Muscle layer of duodenum (tissue), 2 donors: ENCODE measurements around the gene MYO7A.

ENCODE experiments used
- H3K27ac ChIP-seq: one replicate; pipeline ENCODE4 v1.7.0; 2013; ENCODE audit warnings: mild to moderate bottlenecking, low read length
- H3K27me3 ChIP-seq: one replicate; pipeline ENCODE4 v1.7.0; 2013; ENCODE audit warnings: low read depth, mild to moderate bottlenecking, control low read depth, low read length
- H3K36me3 ChIP-seq, 2 donors: one replicate each; pipeline ENCODE4 v1.7.0; 2013; ENCODE audit warnings: low read length in 2 of 2, control low read depth in 1 of 2, mild to moderate bottlenecking in 1 of 2; ENCODE audit not compliant: insufficient read depth in 2 of 2, control insufficient read depth in 1 of 2
- H3K4me1 ChIP-seq, 2 donors: one replicate each; pipeline ENCODE4 v1.7.0; 2013; ENCODE audit warnings: low read length in 2 of 2, mild to moderate bottlenecking in 2 of 2, control low read depth in 1 of 2, moderate library complexity in 1 of 2; ENCODE audit not compliant: insufficient read depth in 2 of 2, control insufficient read depth in 1 of 2
- H3K4me3 ChIP-seq, 2 donors: one replicate each; pipeline ENCODE4 v1.7.0; 2013; ENCODE audit warnings: low read length in 2 of 2, low read depth in 1 of 2, mild to moderate bottlenecking in 1 of 2
- H3K9me3 ChIP-seq, 2 donors: one replicate each; pipeline ENCODE4 v1.7.0; 2013; ENCODE audit warnings: low read length in 2 of 2, control low read depth in 1 of 2, mild to moderate bottlenecking in 1 of 2; ENCODE audit not compliant: control insufficient read depth in 1 of 2
- donor health status: healthy.

The MYO7A gene

GRCh38 chr11:77104727-77105126 is 23.3 kb upstream of the MYO7A start:
- Histone ChIP-seq H3K4me1 (peaks cover 10 to 13% of the 10 kb centered on the region in 2 donors), H3K9me3 (no peaks in the 10 kb centered on the region), H3K27me3 (no peaks in the 10 kb centered on the region), H3K36me3 (peaks cover 6 to 13% of the 10 kb centered on the region in 2 donors), H3K4me3 (no peak overlapping the region), H3K27ac (no peak overlapping the region)

- Histone ChIP-seq H3K27me3 (no peaks in the 10 kb centered on the region), H3K27ac (no peak overlapping the region)
Measured at GRCh38 chr11:77106321-77106720, 21.7 kb upstream of the MYO7A start.

GRCh38 chr11:77106759-77107158 is 21.3 kb upstream of the MYO7A start:
- Histone ChIP-seq H3K4me3 (no peak overlapping the region), H3K27ac (no peak overlapping the region), H3K4me1 (peaks cover 10 to 13% of the 10 kb centered on the region in 2 donors), H3K9me3 (no peaks in the 10 kb centered on the region), H3K36me3 (peaks cover 6 to 13% of the 10 kb centered on the region in 2 donors), H3K27me3 (no peaks in the 10 kb centered on the region)

More at GRCh38 chr11:77106321-77106720, 21.7 kb upstream of the MYO7A start:
- Histone ChIP-seq H3K36me3 (peaks cover 6 to 13% of the 10 kb centered on the region in 2 donors), H3K9me3 (no peaks in the 10 kb centered on the region), H3K4me3 (no peak overlapping the region), H3K4me1 (peaks cover 10 to 13% of the 10 kb centered on the region in 2 donors)

DNA sequence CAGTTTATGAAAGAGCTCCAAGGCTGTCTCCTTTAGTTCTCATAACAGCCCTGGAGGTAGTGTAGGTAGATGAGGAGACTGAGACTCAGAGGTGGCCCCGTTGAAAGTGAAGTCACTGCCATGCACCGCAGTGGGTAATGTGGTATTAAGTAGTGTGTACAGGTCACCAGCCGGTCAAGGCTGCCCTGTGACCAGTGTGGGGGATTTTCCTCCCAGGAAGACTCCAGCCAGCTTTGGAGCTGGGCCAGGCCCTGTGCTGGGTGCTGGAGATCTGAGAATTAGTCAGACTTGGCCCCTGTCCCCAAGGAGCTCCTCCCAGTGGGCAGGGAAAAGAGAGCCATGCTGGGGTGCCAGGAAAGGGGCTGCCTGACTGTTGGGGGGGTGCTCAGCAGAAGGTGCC is 20.1 kb upstream of the MYO7A start:
- Histone ChIP-seq H3K4me1 (peaks cover 10 to 13% of the 10 kb centered on the region in 2 donors), H3K4me3 (no peak overlapping the region), H3K36me3 (peaks cover 6 to 8% of the 10 kb centered on the region in 2 donors), H3K27me3 (no peaks in the 10 kb centered on the region), H3K9me3 (no peaks in the 10 kb centered on the region), H3K27ac (peak overlapping the region; percentile 23)

DNA sequence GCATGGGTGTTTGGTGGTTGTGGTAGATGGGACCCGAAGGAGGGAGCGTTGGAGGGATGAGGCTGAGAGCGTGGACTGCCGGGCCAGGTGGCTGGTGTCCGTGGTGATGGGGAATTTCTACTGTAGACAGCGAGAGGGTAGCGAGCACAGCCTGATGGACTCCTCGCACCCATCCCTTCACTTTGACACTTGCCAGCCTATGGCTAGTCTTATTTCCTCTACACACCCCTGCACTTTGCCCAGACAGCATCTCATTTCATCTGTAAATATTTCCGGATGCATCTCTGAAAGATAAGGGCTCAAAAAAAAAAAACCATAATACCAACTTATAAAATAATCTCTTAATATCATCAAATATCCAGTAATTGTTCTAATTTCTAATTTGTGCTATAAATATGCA is 19.6 kb upstream of the MYO7A start:
- Histone ChIP-seq H3K27ac (no peak overlapping the region), H3K36me3 (peaks cover 3 to 6% of the 10 kb centered on the region in 2 donors), H3K4me3 (no peak overlapping the region), H3K9me3 (no peaks in the 10 kb centered on the region), H3K27me3 (no peaks in the 10 kb centered on the region), H3K4me1 (peaks cover 10 to 13% of the 10 kb centered on the region in 2 donors)

DNA sequence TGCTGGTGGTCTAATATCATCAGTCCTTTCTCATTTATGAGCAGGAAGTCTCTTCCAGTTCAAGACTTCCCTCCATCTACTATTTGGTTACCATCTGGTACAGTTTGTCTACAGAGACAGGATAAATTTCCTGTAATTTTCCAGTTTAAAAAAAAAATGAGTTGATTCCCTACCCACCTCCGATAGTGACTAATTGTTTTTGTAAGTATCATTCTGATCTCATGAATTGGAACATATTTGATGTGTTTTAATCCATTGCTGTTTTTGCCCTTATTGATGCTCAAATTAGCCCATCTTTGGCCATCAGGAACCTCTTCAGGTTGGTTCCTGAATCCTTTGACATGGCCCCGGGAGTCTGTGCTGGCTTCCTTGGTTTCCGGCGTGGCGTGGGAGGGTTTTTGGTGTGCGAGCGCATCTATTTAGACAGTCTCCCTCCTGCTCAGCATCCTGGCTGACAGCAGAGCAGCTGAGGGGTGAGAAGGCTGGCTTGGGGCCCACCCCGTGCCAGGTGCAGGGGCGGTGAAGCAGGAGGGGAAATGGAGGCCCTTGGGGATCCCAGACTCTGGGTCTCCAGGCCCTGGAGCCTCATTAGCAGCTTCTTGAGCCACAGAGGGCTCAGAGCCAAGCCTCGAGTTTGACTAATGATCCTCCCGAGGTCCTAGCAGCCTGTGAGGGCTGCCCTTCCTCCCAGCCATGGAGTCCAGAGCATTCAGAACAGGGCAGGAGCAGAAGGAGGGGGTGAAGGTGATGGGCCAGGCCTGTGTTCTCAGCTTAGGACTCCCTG is 18.6 kb upstream of the MYO7A start:
- Histone ChIP-seq H3K4me1 (peaks cover 10 to 13% of the 10 kb centered on the region in 2 donors), H3K9me3 (no peaks in the 10 kb centered on the region), H3K4me3 (no peak overlapping the region), H3K27ac (no peak overlapping the region), H3K27me3 (no peaks in the 10 kb centered on the region), H3K36me3 (peaks cover 0 to 3% of the 10 kb centered on the region in 2 donors)

DNA sequence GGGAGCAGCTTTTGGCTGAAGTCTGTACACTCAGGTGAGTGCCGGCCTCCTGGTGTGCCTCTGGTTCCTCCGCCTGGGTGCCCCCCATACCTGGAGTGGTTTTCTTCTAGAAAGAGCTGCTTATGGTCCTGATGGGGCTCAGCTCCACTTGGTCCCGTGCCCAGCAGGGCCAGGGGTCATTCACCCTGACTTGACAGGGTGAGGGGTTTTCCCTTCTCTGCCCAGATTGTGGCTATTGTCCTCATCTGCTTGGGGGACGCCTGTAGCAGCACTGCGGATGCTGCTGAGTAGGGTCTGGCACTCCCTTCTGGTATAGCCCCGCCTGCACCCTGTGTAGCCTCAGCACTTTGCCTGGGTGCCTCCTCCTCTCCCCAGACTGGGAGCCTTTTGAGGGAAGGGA is 17.2 kb upstream of the MYO7A start:
- Histone ChIP-seq H3K4me1 (peaks cover 10 to 13% of the 10 kb centered on the region in 2 donors), H3K27ac (no peak overlapping the region), H3K4me3 (no peak overlapping the region), H3K9me3 (no peaks in the 10 kb centered on the region), H3K27me3 (no peaks in the 10 kb centered on the region), H3K36me3 (peaks cover 0 to 5% of the 10 kb centered on the region in 2 donors)

DNA sequence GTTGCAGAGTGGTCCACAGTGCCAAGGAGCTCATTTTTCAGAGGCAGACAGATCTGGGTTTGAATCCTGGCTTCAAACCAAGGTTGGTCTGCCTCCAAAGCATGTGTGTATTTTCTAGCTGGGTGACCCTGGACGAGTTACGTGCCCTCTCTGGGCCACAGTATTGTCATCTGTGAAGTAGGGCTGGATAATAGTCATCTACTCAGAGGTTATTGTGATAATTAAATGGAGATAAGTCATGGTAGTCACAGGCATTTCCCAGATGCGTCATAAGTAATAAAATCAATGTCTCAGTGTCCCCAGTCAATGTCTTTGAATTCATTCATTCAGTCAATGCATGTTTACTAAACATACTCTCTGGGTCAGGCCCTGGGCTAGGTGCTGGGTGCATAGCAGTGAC is 16.8 kb upstream of the MYO7A start:
- H3K36me3 ChIP-seq, result peaks cover 0 to 5% of the 10 kb centered on the region in 2 donors
- H3K27me3 ChIP-seq, result no peaks in the 10 kb centered on the region
- H3K4me1 ChIP-seq, result peaks cover 10 to 13% of the 10 kb centered on the region in 2 donors
- no peaks in the 10 kb centered on the region for H3K9me3 ChIP-seq
- no peak overlapping the region for H3K27ac ChIP-seq
- no peak overlapping the region for H3K4me3 ChIP-seq

DNA sequence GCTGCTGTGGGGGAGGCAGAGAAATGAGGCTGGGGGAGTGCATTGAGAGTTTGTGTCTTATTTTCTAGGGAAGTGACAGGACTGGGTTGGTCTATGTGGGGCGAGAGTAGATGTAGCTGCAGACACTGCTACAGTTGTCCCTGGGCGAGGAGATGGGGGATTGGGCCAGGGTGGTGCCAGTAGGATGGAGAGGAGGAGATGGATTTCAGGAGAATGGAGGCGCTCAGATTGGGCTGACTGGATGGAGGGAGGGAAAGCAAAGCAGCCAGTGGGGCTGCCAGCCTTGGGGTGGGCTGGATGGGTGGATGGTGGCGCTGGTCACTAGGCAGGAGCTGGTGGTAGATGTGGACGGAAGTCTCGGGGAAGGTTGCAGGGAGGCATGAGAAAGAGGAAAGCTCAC is 16.1 kb upstream of the MYO7A start:
- H3K27ac ChIP-seq, result no peak overlapping the region
- H3K27me3 ChIP-seq, result no peaks in the 10 kb centered on the region
- peaks cover 0 to 5% of the 10 kb centered on the region in 2 donors for H3K36me3 ChIP-seq
- H3K9me3 ChIP-seq, result no peaks in the 10 kb centered on the region
- H3K4me3 ChIP-seq, result no peak overlapping the region
- H3K4me1 ChIP-seq, result peaks cover 10 to 13% of the 10 kb centered on the region in 2 donors

DNA sequence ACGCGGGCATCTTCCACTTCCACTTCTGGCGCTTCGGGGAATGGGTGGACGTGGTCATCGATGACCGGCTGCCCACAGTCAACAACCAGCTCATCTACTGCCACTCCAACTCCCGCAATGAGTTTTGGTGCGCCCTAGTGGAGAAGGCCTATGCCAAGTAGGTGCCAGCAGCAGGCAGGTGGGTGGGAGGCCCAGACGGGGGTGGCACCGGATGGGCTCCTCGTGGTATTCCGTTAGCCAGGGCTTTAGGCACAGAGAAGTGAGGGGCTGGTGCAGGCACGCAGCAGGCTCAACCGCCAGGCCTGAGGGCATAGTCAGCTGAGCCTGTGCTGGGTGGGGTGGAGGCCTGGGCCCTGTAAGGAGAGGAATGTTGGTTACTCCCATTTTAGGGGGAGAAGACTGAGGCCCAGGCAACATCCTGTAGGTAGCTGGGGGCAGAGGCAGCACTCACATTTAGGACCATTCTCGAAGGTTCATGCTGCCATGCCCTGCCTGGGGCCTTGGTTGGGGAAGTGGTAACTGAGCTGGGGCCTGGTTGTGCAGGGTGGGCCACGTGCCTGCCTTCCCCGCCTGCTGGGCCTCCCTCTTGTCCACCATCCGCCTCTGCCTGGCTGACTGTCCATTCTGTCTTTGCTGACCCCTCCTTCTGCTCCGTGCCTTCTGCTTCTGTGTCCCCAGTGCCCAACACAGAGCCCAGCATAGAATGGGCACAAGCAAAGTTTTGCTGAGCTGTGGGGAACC is 15.2 kb upstream of the MYO7A start:
- H3K27me3 ChIP-seq, result no peaks in the 10 kb centered on the region
- no peaks in the 10 kb centered on the region for H3K9me3 ChIP-seq
- peaks cover 4 to 7% of the 10 kb centered on the region in 2 donors for H3K4me1 ChIP-seq
- H3K36me3 ChIP-seq, result peaks cover 4 to 5% of the 10 kb centered on the region in 2 donors
- H3K27ac ChIP-seq, result no peak overlapping the region
- no peak overlapping the region for H3K4me3 ChIP-seq

GRCh38 chr11:77113382-77114088 is 14.5 kb upstream of the MYO7A start:
- Histone ChIP-seq H3K9me3 (no peaks in the 10 kb centered on the region), H3K36me3 (peaks cover 8 to 10% of the 10 kb centered on the region in 2 donors), H3K4me3 (no peak overlapping the region), H3K27me3 (no peaks in the 10 kb centered on the region), H3K4me1 (no peaks in the 10 kb centered on the region), H3K27ac (no peak overlapping the region)
